ENCODE results near the gene SRPK3. TPM values are rescaled to one million over a fixed set of nuclear protein-coding genes. Genes with fewer than 3 reads are reported as not detected.

The SRPK3 gene
- total RNA-seq, 2 experiments from 2014 or later = not detected

DNA sequence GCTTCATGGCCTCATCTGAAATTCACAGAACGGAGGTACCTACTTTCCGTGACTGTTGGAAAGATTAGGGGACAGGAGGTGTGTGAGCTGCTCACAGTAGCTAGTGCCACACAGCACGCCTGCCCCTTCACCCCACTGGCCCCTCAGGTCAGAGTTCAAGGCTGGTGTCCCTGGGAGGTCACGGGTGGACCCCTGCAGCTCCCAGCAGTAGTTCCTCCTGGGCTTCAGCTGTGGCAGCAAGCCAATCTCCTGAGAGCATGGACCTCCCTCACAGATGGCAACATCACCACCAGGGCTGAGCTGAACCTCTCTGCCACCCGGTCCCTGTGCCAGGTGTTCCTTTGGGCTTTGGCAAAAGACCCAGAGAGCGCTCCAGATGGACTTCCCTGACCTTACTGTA, 11.5 kb downstream of the SRPK3 start:
- TF ChIP-seq EZH2phosphoT487 (IDR thresholded peaks at IDR 0.05; ENCODE audit: borderline replicate concordance, low read depth, low read length) (no peak), CTCF (conservative IDR thresholded peaks at IDR 0.05; ENCODE audit: low read length) (no peak)
- peaks cover 14% of the 10 kb centered on the region for H3K4me1 ChIP-seq (ENCODE audit: insufficient read depth, low read length, poor library complexity, severe bottlenecking)
- no peak overlapping the region for H3K4me3 ChIP-seq (ENCODE audit: low read depth, low read length, poor library complexity, severe bottlenecking)
- ChIA-PET CTCF (ENCODE audit: unreplicated experiment) (no interaction called here), POLR2A (no interaction called here)
- H2AFZ ChIP-seq (ENCODE audit: low read length) = no peak overlapping the region
- no peak overlapping the region for H3K27ac ChIP-seq (ENCODE audit: low read depth, low read length, poor library complexity, severe bottlenecking)
- peak overlapping the region; percentile 97 for H3K4me2 ChIP-seq (ENCODE audit: low read length)
- H3K9me3 ChIP-seq (ENCODE audit: low read length) = no peaks in the 10 kb centered on the region
- H3K36me3 ChIP-seq (ENCODE audit: insufficient read depth, low read length) = peaks cover 23% of the 10 kb centered on the region
- BruUV-seq (replicated peaks) = no TSS peak
- no peaks in the 10 kb centered on the region for H4K20me1 ChIP-seq (ENCODE audit: insufficient read depth, low read length)
- H3K9me2 ChIP-seq (ENCODE audit: insufficient read depth, low read length) = no peaks in the 10 kb centered on the region
- no peak for DNase-seq (ENCODE audit: low spot score)
- intact Hi-C loops (cut with micrococcal nuclease; ENCODE audit: unreplicated experiment) = loop anchor here (5.0 kb wide), 1 partner anchor 175 kb away; no protein-coding TSS in a partner anchor
- H3K79me2 ChIP-seq (ENCODE audit: insufficient read depth, low read depth, low read length) = peaks cover 32% of the 10 kb centered on the region

GRCh38 chrX:153793291-153793690, 12.4 kb downstream of the SRPK3 start:
- intact Hi-C loops (cut with micrococcal nuclease; ENCODE audit: unreplicated experiment) = loop anchor here (5.0 kb wide), 1 partner anchor 174 kb away; no protein-coding TSS in a partner anchor
- H2AFZ ChIP-seq (ENCODE audit: low read length) = peak overlapping the region; percentile 75; the same call in 1 of the 2 replicates
- BruUV-seq (replicated peaks) = TSS peak; percentile 78

More at GRCh38 chrX:153793291-153793690, 12.4 kb downstream of the SRPK3 start:
- Histone ChIP-seq H3K36me3 (ENCODE audit: insufficient read depth, low read length) (peaks cover 31% of the 10 kb centered on the region), H3K4me2 (ENCODE audit: low read length) (peak overlapping the region; percentile 97), H3K4me3 (ENCODE audit: low read depth, low read length, poor library complexity, severe bottlenecking) (peak overlapping the region; percentile 100), H3K4me1 (ENCODE audit: insufficient read depth, low read length, poor library complexity, severe bottlenecking) (peaks cover 14% of the 10 kb centered on the region), H3K9me3 (ENCODE audit: low read length) (no peaks in the 10 kb centered on the region), H3K9me2 (ENCODE audit: insufficient read depth, low read length) (no peaks in the 10 kb centered on the region), H3K79me2 (ENCODE audit: insufficient read depth, low read depth, low read length) (peaks cover 32% of the 10 kb centered on the region), H3K27ac (ENCODE audit: low read depth, low read length, poor library complexity, severe bottlenecking) (peak overlapping the region; percentile 66), H4K20me1 (ENCODE audit: insufficient read depth, low read length) (no peaks in the 10 kb centered on the region)
- DNase-seq (ENCODE audit: low spot score) = no peak
- CTCF ChIA-PET (ENCODE audit: unreplicated experiment) = no interaction called here
- TF ChIP-seq CTCF (conservative IDR thresholded peaks at IDR 0.05; ENCODE audit: low read length) (no peak), EZH2phosphoT487 (IDR thresholded peaks at IDR 0.05; ENCODE audit: borderline replicate concordance, low read depth, low read length) (no peak)
- POLR2A ChIA-PET = interaction anchor here (0.7 kb wide), 1 partner anchor 110 kb away, joined by 3 read pairs; no protein-coding TSS in a partner anchor
